Measurements from ENCODE around the gene ACR. TPM values are rescaled to one million over a fixed set of nuclear protein-coding genes. Genes with fewer than 3 reads are reported as not detected.

Gene ACR
- total RNA-seq, result 0.45 to 0.74 TPM (median 0.63 TPM) in 3 replicates
- long read RNA-seq, partial matches to known transcripts, result 0 of 1 reads
- long read RNA-seq, other reads (novel, unspliced or antisense), result 1 of 1 reads

DNA sequence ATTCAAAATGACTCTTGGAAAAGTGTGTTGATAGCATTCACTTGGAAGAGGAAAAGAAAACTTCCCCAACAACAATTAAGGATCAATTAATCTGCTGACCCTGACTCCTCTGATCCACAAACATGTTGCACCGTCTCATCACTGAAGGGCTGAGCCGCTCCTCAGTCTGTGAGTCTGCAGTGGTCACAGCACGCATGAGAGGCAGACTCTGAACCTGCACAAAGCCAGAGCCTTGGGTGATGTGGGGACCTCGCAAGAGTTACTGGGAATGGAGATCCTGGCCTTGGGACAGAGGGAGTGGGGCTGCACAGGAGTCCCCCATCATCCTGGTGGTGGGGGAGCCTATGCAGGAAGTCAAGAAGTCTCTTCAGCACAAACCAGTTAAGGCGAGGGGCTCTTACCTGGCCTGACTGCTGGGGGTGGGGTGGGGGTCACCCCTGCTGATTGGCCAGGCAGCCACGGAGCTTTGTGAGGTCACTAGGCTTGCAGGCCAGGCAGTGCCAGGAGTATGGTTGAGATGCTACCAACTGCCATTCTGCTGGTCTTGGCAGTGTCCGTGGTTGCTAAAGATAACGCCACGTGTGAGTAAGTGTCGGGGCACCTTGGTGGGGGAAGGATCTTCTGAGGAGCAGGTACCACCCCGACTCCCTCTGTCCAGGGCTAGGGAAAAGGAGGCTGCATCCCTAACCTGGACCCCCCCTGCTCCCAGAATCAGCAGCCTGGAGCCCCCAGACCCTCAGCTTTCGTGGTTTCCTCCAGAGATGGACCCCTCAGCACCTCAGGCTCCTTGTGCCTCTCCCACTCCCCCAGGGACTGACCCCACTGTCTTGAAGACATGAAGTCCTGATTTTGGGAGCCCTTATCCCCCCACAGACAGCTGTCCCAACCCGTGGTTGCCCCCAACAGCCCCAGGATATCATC is at the start of gene ACR:
Gene ACR, plus strand, starts transcription at position 477 of the 921 bp plus-strand sequence. Its CDS starts 32 bp downstream, at position 509.
- no peak within 1 kb of the TSS for H3K27ac Mint-ChIP-seq (ENCODE audit: unreplicated experiment)
- TF ChIP-seq CTCF (IDR thresholded peaks at IDR 0.05), result no peak
- H3K4me1 Mint-ChIP-seq (ENCODE audit: low read depth), result peaks cover 5% of the 10 kb centered on the region
- H3K36me3 Mint-ChIP-seq (ENCODE audit: low read depth), result no peaks in the 10 kb centered on the region
- H3K4me3 Mint-ChIP-seq (ENCODE audit: unreplicated experiment), result no peak within 1 kb of the TSS
- DNase-seq (ENCODE audit: low spot score), result no peak
- no peaks in the 10 kb centered on the region for H3K9me3 Mint-ChIP-seq (ENCODE audit: low read depth)
- H3K27me3 Mint-ChIP-seq (ENCODE audit: low read depth), result peaks cover 23% of the 10 kb centered on the region

DNA sequence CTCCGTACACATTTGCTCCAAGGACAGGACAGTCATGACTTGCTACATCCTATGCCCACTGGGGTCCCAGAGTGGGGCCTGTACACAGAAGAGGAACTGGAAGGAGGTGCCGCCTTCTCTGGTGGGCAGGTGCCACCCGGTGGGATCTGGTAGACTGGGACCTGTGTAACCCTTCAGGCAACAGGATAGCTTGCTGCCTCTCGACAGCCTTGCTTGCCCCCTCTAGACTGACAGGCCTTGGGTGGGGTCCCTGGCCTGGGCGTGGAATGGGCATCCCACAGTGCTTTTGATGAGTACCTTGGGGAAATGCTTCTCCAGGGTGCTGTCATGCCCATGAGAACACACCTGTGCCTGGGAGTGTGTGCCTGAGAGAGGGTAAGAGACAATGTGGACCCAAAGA is 49.6 kb upstream of the ACR start:
- peaks cover 3% of the 10 kb centered on the region for H3K36me3 Mint-ChIP-seq (ENCODE audit: low read depth)
- no peak overlapping the region for H3K27ac Mint-ChIP-seq (ENCODE audit: unreplicated experiment)
- peak; percentile 57 for DNase-seq (ENCODE audit: low spot score)
- H3K4me3 Mint-ChIP-seq (ENCODE audit: unreplicated experiment), result no peak overlapping the region
- no peaks in the 10 kb centered on the region for H3K27me3 Mint-ChIP-seq (ENCODE audit: low read depth)
- peaks cover 12% of the 10 kb centered on the region for H3K9me3 Mint-ChIP-seq (ENCODE audit: low read depth)
- no peak for TF ChIP-seq CTCF (IDR thresholded peaks at IDR 0.05)
- peaks cover 10% of the 10 kb centered on the region for H3K4me1 Mint-ChIP-seq (ENCODE audit: low read depth)

- TF ChIP-seq CTCF (IDR thresholded peaks at IDR 0.05), result peak; percentile 81
- H3K9me3 Mint-ChIP-seq (ENCODE audit: low read depth), result peaks cover 12% of the 10 kb centered on the region
- H3K4me3 Mint-ChIP-seq (ENCODE audit: unreplicated experiment), result no peak overlapping the region
- no peak overlapping the region for H3K27ac Mint-ChIP-seq (ENCODE audit: unreplicated experiment)
- DNase-seq (ENCODE audit: low spot score), result no peak
- H3K4me1 Mint-ChIP-seq (ENCODE audit: low read depth), result no peaks in the 10 kb centered on the region
- peaks cover 1% of the 10 kb centered on the region for H3K27me3 Mint-ChIP-seq (ENCODE audit: low read depth)
- peaks cover 3% of the 10 kb centered on the region for H3K36me3 Mint-ChIP-seq (ENCODE audit: low read depth)
These were observed 46.5 kb upstream of the ACR start for GRCh38 chr22:50691521-50691920.

DNA sequence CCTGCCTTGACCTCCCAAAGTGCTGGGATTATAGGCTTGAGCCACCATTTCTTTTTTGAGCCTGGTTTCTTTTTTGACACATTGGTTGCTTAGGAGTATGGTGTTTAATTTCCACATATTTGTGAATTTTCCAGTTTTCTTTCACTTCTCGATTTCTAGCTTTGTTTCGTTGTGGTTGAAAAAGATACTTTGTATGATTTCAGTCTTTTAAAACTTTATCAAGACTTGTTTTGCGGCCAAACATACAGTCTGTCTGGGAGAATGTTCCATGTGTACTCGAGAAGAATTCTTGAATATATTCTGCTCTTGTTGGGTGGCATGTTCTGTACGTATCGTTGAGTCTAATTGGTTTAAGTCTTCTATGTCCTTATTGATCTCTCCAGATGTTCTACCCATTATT is 44.5 kb upstream of the ACR start:
- no peak for TF ChIP-seq CTCF (IDR thresholded peaks at IDR 0.05)
- Mint-ChIP-seq H3K27me3 (ENCODE audit: low read depth) (peaks cover 1% of the 10 kb centered on the region), H3K9me3 (ENCODE audit: low read depth) (peaks cover 12% of the 10 kb centered on the region), H3K4me3 (ENCODE audit: unreplicated experiment) (no peak overlapping the region), H3K27ac (ENCODE audit: unreplicated experiment) (no peak overlapping the region), H3K36me3 (ENCODE audit: low read depth) (peaks cover 3% of the 10 kb centered on the region), H3K4me1 (ENCODE audit: low read depth) (peaks cover 4% of the 10 kb centered on the region)
- DNase-seq (ENCODE audit: low spot score), result no peak

DNA sequence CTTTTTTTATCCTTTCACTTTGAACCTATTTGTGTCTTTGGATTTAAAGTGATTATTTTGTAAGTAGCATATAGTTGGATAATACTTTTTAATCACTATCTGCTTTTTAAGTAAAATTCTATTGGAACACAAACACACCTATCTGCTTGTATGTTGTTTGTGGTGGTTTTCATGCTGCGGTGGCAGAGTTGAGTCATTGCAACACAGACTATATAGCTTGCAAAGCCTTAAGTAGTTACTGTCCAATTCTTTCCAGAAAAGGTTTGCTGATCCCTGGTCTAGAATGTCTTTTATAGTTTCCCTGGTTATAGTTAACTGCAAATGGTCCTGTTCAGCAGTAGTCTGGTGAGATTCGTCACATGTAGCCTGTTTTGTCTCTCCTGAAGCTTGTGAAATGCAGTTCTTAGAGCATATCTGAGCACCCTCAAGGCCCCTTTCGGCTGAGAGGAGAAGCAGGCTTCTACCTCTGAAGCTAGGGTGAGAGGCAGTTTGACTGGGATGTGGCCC is 43.9 kb upstream of the ACR start:
- Mint-ChIP-seq H3K27me3 (ENCODE audit: low read depth) (peaks cover 1% of the 10 kb centered on the region), H3K4me1 (ENCODE audit: low read depth) (peaks cover 8% of the 10 kb centered on the region), H3K9me3 (ENCODE audit: low read depth) (peaks cover 12% of the 10 kb centered on the region), H3K27ac (ENCODE audit: unreplicated experiment) (no peak overlapping the region), H3K36me3 (ENCODE audit: low read depth) (peaks cover 6% of the 10 kb centered on the region), H3K4me3 (ENCODE audit: unreplicated experiment) (no peak overlapping the region)
- peak; percentile 34 for TF ChIP-seq CTCF (IDR thresholded peaks at IDR 0.05)
- no peak for DNase-seq (ENCODE audit: low spot score)

All from chondrocyte (in vitro differentiated cells).